Measurements from ENCODE around the gene MRPL52.

The MRPL52 gene

DNA sequence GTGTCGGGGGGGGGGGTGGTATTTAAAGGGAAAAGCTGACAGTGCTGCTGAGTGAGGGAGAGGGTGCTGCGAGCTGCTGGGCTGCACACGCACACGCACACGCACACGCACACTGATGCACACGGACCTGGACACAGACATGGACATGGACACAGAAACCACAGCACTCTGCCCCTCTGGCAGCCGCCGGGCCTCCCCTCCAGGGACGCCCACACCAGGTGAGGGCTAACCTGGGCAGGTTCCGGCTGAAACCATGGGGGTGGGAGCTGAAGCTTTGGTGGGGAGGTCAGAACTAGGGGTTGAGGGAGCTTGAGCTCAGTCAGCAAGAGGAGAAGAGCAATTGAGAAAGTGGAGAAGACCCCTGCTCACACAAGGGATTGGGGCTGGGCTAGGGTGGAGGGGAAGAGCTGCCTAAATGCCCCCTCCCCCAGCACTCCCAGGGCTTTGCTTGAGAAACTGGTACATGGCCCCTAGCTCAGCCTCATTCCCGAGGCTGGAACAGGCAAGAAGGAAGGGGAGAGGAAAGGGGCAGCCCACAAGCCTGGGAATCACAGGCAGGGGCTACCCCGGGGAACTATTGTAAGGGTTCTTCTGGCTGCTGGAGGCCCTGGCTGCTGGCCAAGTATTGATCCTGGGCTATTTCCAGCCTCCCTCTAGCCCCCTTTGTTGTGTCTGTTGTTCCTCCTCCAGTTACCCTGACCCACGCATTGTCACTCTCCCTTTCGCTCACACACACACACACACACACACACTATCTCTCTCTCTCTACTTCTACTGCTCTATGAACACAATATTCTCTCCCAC is 53.7 kb downstream of the MRPL52 start, which contains the start of gene REM2:
Gene REM2, plus strand, starts transcription at position 50 of the 804 bp plus-strand sequence. Its CDS starts 66 bp downstream, at position 116.
- DNase-seq (ENCODE audit: low read depth) = no peak

DNA sequence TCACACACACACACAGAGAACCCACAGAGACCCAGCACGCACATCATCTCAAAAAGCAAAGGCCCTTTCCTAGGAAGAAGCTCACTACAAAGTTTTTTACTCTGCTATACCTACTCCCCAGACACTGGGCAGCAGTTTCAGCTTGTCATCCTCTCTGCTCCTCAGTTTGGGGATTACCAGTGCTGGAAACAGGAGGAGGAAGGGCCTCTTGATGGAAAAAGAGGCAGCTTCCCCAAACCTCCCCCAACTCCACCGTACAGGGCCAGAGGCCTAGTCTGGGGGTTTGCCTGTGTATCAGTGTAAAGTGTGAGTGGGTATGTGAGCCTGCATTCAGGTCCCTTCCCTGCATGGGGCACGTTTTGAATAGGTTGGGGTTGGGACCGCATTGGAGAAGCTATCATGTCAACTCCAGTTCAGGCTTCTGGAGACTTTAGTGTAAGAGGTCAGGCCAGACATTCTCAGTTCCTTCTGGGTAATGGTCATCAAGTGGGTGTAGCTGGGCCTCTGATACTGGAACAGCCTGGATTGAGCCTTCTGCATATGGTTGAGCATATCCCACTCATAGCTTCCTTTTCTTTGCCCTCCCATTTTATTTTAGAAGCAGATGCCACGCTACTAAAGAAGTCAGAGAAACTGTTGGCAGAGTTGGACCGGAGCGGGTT is 54.5 kb downstream of the MRPL52 start:
- no peak for DNase-seq (ENCODE audit: low read depth)

Data from HS-5 (cell line).